NCI-H2171 treated with DMSO at 0.1 percent for 48 hours (cell line): ENCODE measurements around the gene ERG.

Experiments used
- DNase-seq: peaks from one replicate; lab custom pipeline; 2025; lab: John Stamatoyannopoulos, UW

ERG gene, protein sequence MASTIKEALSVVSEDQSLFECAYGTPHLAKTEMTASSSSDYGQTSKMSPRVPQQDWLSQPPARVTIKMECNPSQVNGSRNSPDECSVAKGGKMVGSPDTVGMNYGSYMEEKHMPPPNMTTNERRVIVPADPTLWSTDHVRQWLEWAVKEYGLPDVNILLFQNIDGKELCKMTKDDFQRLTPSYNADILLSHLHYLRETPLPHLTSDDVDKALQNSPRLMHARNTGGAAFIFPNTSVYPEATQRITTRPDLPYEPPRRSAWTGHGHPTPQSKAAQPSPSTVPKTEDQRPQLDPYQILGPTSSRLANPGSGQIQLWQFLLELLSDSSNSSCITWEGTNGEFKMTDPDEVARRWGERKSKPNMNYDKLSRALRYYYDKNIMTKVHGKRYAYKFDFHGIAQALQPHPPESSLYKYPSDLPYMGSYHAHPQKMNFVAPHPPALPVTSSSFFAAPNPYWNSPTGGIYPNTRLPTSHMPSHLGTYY

GRCh38 chr21:38498057-38498833 is at the start of gene ERG:
Gene ERG, minus strand, starts transcription at chr21:38498477. Its CDS starts 97 bp downstream, at chr21:38498380.
- no peak for DNase-seq

DNA sequence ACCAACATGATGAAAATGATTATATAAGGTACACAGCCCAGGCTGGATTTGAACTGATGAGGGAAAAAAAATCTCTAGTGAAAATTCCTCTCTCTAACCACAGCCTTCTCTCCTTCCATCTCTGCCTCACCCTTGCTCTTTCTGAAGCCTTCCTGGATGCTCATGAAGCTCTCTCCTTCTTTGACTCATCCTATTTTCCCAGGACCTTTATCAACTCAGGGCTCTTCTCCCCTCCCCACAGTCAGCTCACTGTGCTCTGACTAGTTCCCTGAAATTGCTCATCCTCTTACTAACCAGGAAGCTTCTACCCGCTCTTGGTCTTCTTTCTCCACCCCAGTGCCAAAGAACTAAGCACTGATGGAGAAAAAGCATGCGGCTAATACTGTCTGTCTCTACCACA is 46.4 kb upstream of the ERG start:
- no peak for DNase-seq

DNA sequence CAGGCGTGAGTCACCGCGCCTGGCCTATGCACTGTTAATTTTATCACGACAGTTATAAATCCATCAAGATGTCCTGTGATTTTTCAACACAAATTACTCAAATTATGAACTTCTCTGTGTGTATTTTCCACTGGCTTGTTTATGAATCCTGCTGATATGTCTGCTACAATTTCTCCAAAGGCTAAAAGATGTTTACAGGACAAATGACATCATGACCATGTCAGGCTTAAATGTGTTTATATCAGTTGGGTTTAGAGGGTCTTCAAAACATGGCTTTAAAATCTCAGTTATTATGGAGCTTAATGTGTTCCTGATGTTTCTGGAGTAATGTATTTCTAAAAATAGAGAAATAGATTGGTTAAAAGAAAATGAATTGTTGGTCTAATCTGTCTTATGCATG is 44.0 kb upstream of the ERG start:
- no peak for DNase-seq

DNA sequence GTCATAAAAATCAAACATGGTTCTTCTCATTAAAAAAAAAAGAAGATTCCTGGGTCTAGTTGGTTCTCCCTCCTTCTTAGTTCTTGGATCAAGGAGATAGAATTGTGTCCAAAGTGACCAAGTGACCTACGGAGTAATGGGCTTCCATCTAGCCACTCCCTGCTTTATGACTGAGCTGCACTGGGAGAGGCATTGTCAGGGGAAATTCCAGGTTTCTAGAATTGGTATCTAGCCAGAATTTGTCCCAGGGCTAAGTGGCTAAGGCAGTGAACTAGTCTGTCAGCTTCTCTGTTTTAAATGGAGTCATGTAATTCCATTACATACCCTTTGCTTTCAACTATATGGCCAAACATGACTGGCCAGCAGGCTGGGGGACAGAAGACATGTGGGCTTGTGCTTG is 40.1 kb upstream of the ERG start:
- no peak for DNase-seq

DNA sequence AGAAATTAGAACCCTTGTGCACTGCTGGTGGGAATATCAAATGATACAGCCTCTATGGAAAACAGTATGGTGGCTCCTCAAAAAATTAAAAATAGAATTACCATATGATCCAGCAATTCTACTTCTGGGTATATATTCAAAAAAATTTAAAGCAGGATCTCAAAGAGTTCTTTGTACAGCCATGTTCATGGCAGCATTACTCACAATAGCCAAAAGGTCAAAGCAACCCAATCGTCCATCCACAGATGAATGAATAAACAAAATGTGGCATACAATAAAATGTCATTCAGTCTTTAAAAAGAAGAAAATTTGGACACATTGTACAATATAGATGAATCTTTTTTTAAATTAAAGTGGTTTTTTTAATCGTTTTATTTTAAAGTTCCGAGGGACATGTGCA is 36.3 kb upstream of the ERG start:
- no peak for DNase-seq

- DNase-seq, result no peak
Measured at GRCh38 chr21:38533887-38534286, 35.6 kb upstream of the ERG start.

- DNase-seq, result no peak
Measured at GRCh38 chr21:38531591-38531990, 33.3 kb upstream of the ERG start.

- DNase-seq, result no peak
Measured at GRCh38 chr21:38531039-38531541, 32.8 kb upstream of the ERG start.

GRCh38 chr21:38527737-38528136 is 29.5 kb upstream of the ERG start:
- no peak for DNase-seq

DNA sequence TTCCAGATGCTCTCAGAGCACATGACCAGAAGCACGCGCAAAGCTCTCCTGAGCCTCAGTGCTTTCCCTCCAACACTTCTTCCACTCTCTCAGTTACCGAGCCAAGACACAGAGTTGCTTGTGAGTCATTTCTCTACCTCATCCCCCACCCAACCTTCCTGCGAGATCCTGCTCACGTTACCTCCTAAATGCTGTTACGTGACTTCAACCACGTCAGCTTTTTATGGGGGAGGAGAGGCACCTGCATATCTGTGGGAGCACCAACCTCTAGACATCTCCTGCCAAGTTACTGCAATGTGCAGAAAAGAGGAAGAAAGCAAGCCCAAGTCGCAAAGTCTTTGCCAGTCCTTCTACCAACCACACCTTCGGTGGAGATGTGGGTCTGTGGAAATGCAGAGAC is 27.2 kb upstream of the ERG start:
- DNase-seq, result no peak

GRCh38 chr21:38524168-38525153 is 26.2 kb upstream of the ERG start:
- DNase-seq, result no peak

GRCh38 chr21:38520511-38520910 is 22.2 kb upstream of the ERG start:
- no peak for DNase-seq

GRCh38 chr21:38511662-38512243 is 13.5 kb upstream of the ERG start:
- no peak for DNase-seq

GRCh38 chr21:38511198-38511597 is 12.9 kb upstream of the ERG start:
- DNase-seq, result no peak

- DNase-seq, result no peak
Measured at GRCh38 chr21:38507374-38507942, 9.2 kb upstream of the ERG start.

DNA sequence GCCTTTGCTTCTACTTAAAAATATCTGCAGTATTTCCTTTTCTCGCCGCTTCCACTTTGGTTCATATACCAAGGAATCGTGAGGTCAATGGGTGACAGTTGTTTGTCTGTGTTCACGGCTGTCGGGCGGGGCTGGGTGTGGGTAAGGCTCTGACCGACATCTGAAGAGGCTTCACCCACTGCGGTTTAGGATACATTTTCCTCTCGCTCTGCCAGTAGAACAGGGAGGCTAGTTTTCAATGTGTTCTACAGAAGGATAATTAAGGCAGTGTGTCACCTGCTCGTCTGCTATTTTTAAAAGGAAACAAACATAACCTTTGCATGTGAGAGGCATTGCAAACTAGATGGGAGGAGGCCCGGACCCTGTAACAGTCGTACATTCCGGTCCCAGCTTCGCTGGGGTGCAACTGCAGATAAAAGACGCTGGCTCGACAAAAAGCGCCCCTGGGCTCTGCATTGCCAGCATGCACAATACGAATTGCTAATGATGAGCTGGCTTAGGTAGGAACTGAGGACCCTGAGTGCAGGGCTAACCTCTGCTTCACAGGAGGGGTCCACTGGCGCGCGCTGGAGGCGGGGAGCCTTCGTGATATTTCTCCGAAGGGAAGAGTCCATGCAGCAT is 8.5 kb upstream of the ERG start:
- DNase-seq, result no peak

DNA sequence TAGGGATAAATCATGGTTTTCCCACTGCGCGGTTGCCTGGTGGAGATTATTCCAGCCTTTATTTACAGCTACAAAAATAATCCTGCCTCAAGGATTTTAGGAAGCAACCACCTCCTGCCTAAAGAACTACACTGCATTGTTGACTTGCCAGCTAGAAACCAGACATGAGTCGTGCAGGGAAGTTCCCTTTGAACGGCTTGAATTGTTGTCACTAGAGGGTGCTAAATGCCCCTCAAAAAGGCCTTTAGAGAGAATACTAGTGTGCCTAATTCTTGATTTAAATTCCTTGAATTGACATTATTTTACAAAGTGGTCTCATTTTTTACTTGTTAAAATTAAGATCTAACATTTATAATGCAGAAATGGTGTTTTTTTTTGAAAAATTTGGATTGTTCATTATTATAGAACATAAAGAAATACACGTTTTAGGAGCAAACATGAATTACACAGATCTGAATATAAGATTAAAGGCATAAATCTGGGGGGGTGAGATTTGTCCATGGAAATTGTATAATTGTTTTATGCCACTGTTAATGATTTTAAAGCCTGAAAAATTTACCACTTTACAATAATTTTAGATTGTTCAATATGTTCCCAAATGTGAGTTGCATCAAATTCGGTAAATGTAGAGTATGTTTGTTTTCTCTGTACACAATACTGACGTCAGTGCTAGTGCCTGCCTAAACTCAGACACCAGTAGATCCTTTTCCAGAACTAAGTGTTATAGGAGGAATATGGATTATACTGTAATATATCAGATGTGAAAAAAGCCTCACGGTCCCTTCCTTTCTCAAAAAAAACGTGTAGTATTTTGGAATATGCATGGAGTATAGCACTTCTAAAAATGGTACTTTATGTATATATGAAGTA is 7.6 kb upstream of the ERG start:
- DNase-seq, result peak; percentile 46

- no peak for DNase-seq
Measured at GRCh38 chr21:38504066-38504465, 5.8 kb upstream of the ERG start.

- peak; percentile 63 for DNase-seq
Measured at GRCh38 chr21:38503583-38503982, 5.3 kb upstream of the ERG start.

DNA sequence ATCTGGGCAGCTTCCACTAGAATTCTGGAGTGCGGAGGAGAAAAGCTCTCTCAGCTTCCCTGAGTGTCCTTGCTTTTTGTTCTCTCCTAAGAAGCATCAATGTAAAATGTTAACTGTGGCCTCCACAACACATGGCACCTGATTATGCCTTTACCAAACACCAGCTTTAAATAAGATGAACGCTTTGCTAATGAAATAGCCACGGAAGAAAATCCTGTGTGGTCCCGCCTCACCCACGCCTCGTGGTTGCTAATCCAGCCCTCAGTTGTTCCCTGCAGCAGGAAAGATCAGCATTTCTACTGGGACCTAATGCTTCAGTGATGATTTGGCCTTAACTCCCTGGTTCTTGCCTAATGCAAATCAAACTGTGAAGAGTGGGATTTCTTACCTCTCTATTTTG is 1.8 kb upstream of the ERG start:
- DNase-seq, result no peak
